Ishikawa (cell line): ENCODE measurements around the gene OR2AJ1.

Experiments used
- CREB1 ChIP-seq: IDR thresholded peaks from 2 replicates; pipeline ENCODE4 v1.6.1; 2012; ENCODE audit warnings: low read depth
- EGR1 ChIP-seq: IDR thresholded peaks from 2 replicates; pipeline ENCODE4 v1.6.1; 2012
- EP300 ChIP-seq: IDR thresholded peaks from 2 replicates; pipeline ENCODE4 v1.6.1; 2012; ENCODE audit warnings: borderline replicate concordance
- FOXM1 ChIP-seq: IDR thresholded peaks from 2 replicates; pipeline ENCODE4 v1.6.1; 2012; ENCODE audit warnings: low read depth, borderline replicate concordance
- NFIC ChIP-seq: IDR thresholded peaks from 2 replicates; pipeline ENCODE4 v1.6.1; 2012
- RAD21 ChIP-seq: IDR thresholded peaks from 2 replicates; pipeline ENCODE4 v1.6.1; 2012; ENCODE audit warnings: low read depth
- TAF1 ChIP-seq: IDR thresholded peaks from 2 replicates; pipeline ENCODE4 v1.6.1; 2012; ENCODE audit warnings: low read depth, mild to moderate bottlenecking
- TCF12 ChIP-seq: IDR thresholded peaks from 2 replicates; pipeline ENCODE4 v1.6.1; 2012; ENCODE audit warnings: low read depth
- TEAD4 ChIP-seq: IDR thresholded peaks from 2 replicates; pipeline ENCODE4 v1.6.1; 2012
- YY1 ChIP-seq: IDR thresholded peaks from 2 replicates; pipeline ENCODE4 v1.6.1; 2012; ENCODE audit warnings: low read depth
- ZBTB7A ChIP-seq: IDR thresholded peaks from 2 replicates; pipeline ENCODE4 v1.6.1; 2012; ENCODE audit warnings: low read depth
- TF ChIP-seq, protein P1 (sequence below): IDR thresholded peaks from 2 replicates; pipeline ENCODE4 v1.6.1; 2012
- TF ChIP-seq, protein P2 (sequence below): IDR thresholded peaks from 2 replicates; pipeline ENCODE4 v1.6.1; 2012; ENCODE audit warnings: low read depth, mild to moderate bottlenecking

DNA sequence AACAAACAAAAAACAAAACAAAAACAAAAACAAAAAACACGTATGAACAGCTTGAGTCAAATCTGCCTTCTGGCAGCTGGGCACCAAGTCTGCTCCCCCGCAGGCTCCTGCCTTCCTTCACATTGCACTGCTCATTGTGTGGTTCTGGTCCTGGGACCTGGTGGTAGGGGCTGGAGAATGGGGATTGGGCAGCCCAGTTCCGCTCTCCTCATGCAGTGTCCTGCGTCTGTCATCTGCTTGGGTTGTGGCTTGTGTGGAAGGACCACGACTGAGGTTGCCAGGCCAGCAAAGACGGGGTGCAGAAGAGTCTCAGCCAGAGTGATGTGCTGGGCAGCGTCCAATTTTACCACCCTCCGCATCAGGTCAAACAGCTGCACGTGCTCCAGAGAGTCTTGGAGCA lies 11.1 kb downstream of the OR2AJ1 start:
- TF ChIP-seq CREB1 (no peak), EP300 (no peak), NFIC (no peak), EGR1 (no peak), RAD21 (no peak), FOXM1 (no peak), ZBTB7A (no peak), TAF1 (no peak), TEAD4 (no peak), YY1 (no peak), TCF12 (no peak)
- TF ChIP-seq, protein P1, sequence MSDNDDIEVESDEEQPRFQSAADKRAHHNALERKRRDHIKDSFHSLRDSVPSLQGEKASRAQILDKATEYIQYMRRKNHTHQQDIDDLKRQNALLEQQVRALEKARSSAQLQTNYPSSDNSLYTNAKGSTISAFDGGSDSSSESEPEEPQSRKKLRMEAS, result no peak
- TF ChIP-seq, protein P2, sequence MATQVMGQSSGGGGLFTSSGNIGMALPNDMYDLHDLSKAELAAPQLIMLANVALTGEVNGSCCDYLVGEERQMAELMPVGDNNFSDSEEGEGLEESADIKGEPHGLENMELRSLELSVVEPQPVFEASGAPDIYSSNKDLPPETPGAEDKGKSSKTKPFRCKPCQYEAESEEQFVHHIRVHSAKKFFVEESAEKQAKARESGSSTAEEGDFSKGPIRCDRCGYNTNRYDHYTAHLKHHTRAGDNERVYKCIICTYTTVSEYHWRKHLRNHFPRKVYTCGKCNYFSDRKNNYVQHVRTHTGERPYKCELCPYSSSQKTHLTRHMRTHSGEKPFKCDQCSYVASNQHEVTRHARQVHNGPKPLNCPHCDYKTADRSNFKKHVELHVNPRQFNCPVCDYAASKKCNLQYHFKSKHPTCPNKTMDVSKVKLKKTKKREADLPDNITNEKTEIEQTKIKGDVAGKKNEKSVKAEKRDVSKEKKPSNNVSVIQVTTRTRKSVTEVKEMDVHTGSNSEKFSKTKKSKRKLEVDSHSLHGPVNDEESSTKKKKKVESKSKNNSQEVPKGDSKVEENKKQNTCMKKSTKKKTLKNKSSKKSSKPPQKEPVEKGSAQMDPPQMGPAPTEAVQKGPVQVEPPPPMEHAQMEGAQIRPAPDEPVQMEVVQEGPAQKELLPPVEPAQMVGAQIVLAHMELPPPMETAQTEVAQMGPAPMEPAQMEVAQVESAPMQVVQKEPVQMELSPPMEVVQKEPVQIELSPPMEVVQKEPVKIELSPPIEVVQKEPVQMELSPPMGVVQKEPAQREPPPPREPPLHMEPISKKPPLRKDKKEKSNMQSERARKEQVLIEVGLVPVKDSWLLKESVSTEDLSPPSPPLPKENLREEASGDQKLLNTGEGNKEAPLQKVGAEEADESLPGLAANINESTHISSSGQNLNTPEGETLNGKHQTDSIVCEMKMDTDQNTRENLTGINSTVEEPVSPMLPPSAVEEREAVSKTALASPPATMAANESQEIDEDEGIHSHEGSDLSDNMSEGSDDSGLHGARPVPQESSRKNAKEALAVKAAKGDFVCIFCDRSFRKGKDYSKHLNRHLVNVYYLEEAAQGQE, result no peak
